Measurements from ENCODE around the gene GAPVD1. TPM values are rescaled to one million over a fixed set of nuclear protein-coding genes. Genes with fewer than 3 reads are reported as not detected.

GAPVD1 gene
- total RNA-seq, 2 experiments from 2014 or later = 49.7 to 49.8 TPM

GRCh38 chr9:125238127-125238914 is 23.3 kb upstream of the GAPVD1 start:
- peak overlapping the region; percentile 100 for H3K4me3 Mint-ChIP-seq

GRCh38 chr9:125238915-125239446 is 22.6 kb upstream of the GAPVD1 start:
- POLR2A ChIA-PET = interaction anchor here (0.5 to 10.5 kb wide), 7 partner anchors 11 to 368 kb away, joined by 3 to 151 read pairs (median 3); partner anchors contain the start of gene GAPVD1
- no peak for DNase-seq
- H3K36me3 Mint-ChIP-seq (ENCODE audit: low read depth) = peaks cover 74% of the 10 kb centered on the region
- intact Hi-C loops (cut with micrococcal nuclease) = no loop called here
- peak overlapping the region; percentile 41 for H3K27ac Mint-ChIP-seq
- H3K9me3 Mint-ChIP-seq = no peaks in the 10 kb centered on the region
- ATAC-seq = no peak
- CTCF ChIA-PET = no interaction called here
- no peak for TF ChIP-seq CTCF (IDR thresholded peaks at IDR 0.05)
- peaks cover 53% of the 10 kb centered on the region for H3K4me1 Mint-ChIP-seq (ENCODE audit: low read depth)
- H3K4me3 Mint-ChIP-seq = peak overlapping the region; percentile 100
- no peaks in the 10 kb centered on the region for H3K27me3 Mint-ChIP-seq

More at GRCh38 chr9:125238127-125238914, 23.3 kb upstream of the GAPVD1 start:
- intact Hi-C loops (cut with micrococcal nuclease) = no loop called here
- no peaks in the 10 kb centered on the region for H3K27me3 Mint-ChIP-seq
- H3K9me3 Mint-ChIP-seq = no peaks in the 10 kb centered on the region
- no peak for TF ChIP-seq CTCF (IDR thresholded peaks at IDR 0.05)
- DNase-seq = no peak
- peaks cover 80% of the 10 kb centered on the region for H3K36me3 Mint-ChIP-seq (ENCODE audit: low read depth)
- peak overlapping the region; percentile 41 for H3K27ac Mint-ChIP-seq
- ChIA-PET POLR2A (interaction anchor here (0.8 to 10.5 kb wide), 7 partner anchors 10 to 367 kb away, joined by 3 to 151 read pairs (median 3); partner anchors contain the start of gene GAPVD1), CTCF (no interaction called here)
- H3K4me1 Mint-ChIP-seq (ENCODE audit: low read depth) = peaks cover 48% of the 10 kb centered on the region
- no peak for ATAC-seq

- Mint-ChIP-seq H3K9me3 (no peaks in the 10 kb centered on the region), H3K4me1 (ENCODE audit: low read depth) (peaks cover 55% of the 10 kb centered on the region), H3K27ac (peak overlapping the region; percentile 100), H3K4me3 (peak overlapping the region; percentile 100), H3K36me3 (ENCODE audit: low read depth) (peaks cover 71% of the 10 kb centered on the region), H3K27me3 (no peaks in the 10 kb centered on the region)
- ATAC-seq = no peak
- no peak for TF ChIP-seq CTCF (IDR thresholded peaks at IDR 0.05)
- DNase-seq = no peak
- ChIA-PET POLR2A (interaction anchor here (1.0 to 10.5 kb wide), 10 partner anchors 10 to 370 kb away, joined by 3 to 151 read pairs (median 12); partner anchors contain the start of gene GAPVD1), CTCF (interaction anchor here (1.2 kb wide), 1 partner anchor 130 kb away, joined by 3 read pairs; no protein-coding TSS in a partner anchor)
- intact Hi-C loops (cut with micrococcal nuclease) = loop anchor here (10.0 kb wide), 1 partner anchor 135 kb away; no protein-coding TSS in a partner anchor
These were observed 21.7 kb upstream of the GAPVD1 start for GRCh38 chr9:125239631-125240597.

- ChIA-PET POLR2A (interaction anchor here (0.7 to 10.5 kb wide), 22 partner anchors 11 to 1240 kb away, joined by 3 to 151 read pairs (median 5); partner anchors contain the start of genes ARPC5L and GAPVD1), CTCF (interaction anchor here (1.2 kb wide), 1 partner anchor 129 kb away, joined by 3 read pairs; no protein-coding TSS in a partner anchor)
- Mint-ChIP-seq H3K27ac (peak overlapping the region; percentile 100), H3K4me3 (peak overlapping the region; percentile 100), H3K4me1 (ENCODE audit: low read depth) (peaks cover 50% of the 10 kb centered on the region), H3K9me3 (no peaks in the 10 kb centered on the region), H3K27me3 (no peaks in the 10 kb centered on the region), H3K36me3 (ENCODE audit: low read depth) (peaks cover 64% of the 10 kb centered on the region)
- intact Hi-C loops (cut with micrococcal nuclease) = loop anchor here (10.0 kb wide), 1 partner anchor 134 kb away; no protein-coding TSS in a partner anchor
- ATAC-seq (no peak), DNase-seq (peak; percentile 51)
- TF ChIP-seq CTCF (IDR thresholded peaks at IDR 0.05) = no peak
These were observed 21.0 kb upstream of the GAPVD1 start for GRCh38 chr9:125240649-125240999.

Data from activated CD8-positive, alpha-beta T cell treated with anti-CD3 and anti-CD28 coated beads for 36 hours (primary cell).